Activated T-helper 1 cell treated with anti-CD3 and anti-CD28 coated beads, Interleukin-12 subunit alpha, Interleukin-12 subunit beta, Interleukin-2, Interleukin-4 antibody, amounts not matched to agents 30 ng/mL and 10 ng/mL and 1 ng/mL, durations not matched to agents 14 hours and 24 hours and 36 hours (primary cell): ENCODE data around the gene GCHFR. TPM values are rescaled to one million over a fixed set of nuclear protein-coding genes. Genes with fewer than 3 reads are reported as not detected.

Source experiments
- DNase-seq: peaks from one replicate; pipeline ENCODE4 v3.0.0; 2021; ENCODE audit warnings: low spot score
- H3K27ac Mint-ChIP-seq: one replicate; pipeline ENCODE4 v1.8.0; 2021; ENCODE audit warnings: mild to moderate bottlenecking, mixed read lengths
- H3K27me3 Mint-ChIP-seq: one replicate; pipeline ENCODE4 v1.8.0; 2022; ENCODE audit warnings: mild to moderate bottlenecking, moderate library complexity, mixed read lengths; ENCODE audit not compliant: insufficient read depth
- H3K36me3 Mint-ChIP-seq: one replicate; pipeline ENCODE4 v1.8.0; 2021; ENCODE audit warnings: low read depth, mixed read lengths
- H3K4me1 Mint-ChIP-seq: one replicate; pipeline ENCODE4 v1.8.0; 2021; ENCODE audit warnings: low read depth, mixed read lengths
- H3K4me3 Mint-ChIP-seq: one replicate; pipeline ENCODE4 v1.8.0; 2021; ENCODE audit warnings: mild to moderate bottlenecking, moderate library complexity, mixed read lengths
- H3K9me3 Mint-ChIP-seq: one replicate; pipeline ENCODE4 v1.8.0; 2021; ENCODE audit warnings: mixed read lengths
- intact Hi-C: fragments of 100-400 bp; cut with micrococcal nuclease; formaldehyde crosslinking; loops from one replicate; pipeline ENCODE4 v1.15.1; 2024
- total RNA-seq: library from RNA; stranded (reverse); gene quantifications from 2 replicates; pipeline ENCODE4 v1.2.3, GENCODE V29; 2022

GCHFR gene
- total RNA-seq, 1 donor from 2014 or later = 35.7 TPM

DNA sequence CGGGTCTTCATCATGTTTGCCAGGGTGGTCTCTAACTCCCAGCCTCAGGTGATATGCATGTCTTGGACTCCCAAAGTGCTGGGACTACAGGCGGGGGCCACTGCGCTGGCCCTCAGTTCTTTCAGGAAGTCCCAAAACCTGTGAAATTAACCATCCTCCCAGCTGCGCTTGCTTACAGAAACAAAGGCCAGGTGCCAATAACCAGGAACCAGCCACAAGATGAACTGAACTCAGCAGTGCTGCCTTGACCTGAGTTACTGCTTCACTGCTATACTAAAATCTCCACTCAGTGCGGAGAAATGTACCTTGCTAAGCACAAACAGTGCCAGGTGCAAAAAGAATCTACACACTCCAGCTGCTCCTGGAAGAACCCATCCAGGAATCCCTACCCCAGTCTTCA, 3.9 kb upstream of the GCHFR start:
- Mint-ChIP-seq H3K36me3 (no peaks in the 10 kb centered on the region), H3K4me3 (no peak overlapping the region), H3K4me1 (peaks cover 21% of the 10 kb centered on the region), H3K9me3 (no peaks in the 10 kb centered on the region), H3K27ac (no peak overlapping the region), H3K27me3 (peaks cover 2% of the 10 kb centered on the region)
- no peak for DNase-seq
- intact Hi-C loops = no loop called here

DNA sequence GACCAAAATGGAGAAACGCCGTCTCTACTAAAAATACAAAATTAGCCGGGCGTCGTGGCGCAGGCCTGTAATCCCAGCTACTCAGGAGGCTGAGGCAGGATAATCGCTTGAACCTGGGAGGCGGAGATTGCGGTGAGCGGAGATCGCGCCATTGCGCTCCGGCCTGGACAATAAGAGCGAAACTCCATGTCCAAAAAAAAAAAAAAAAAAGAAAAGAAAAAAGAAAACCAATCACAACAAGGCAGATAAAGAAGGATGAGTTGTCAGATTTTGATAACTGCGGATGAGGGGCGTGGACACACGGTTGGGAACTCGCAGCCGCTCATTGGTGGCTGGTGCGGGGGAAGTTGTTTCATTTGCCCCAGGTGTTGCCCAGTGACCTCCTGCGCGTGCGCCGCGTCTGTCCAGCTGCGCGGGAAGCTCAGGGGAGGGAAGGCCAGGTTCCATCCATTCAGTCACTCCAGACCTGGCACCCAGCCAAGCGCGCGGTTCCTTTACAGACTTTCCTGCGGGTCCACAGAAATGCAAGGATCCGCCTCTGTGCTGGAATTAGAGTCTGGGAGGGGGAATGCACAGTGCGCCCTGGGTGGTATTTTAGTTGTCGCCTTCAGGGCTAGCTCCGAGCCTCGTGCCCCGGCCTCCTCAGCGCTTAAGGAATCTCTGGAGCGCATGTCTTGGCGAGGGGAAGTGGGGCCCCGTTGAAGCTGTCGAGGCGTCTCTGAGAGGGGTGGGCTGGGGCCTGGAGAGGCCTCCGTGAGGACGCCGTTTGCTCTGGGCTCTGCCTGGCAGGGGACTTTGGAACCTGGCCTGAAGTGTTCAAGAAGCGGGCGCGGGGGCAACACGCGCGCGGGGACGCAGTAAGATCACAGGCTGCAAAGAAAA, 708 bp upstream of the GCHFR start:
- DNase-seq = no peak
- H3K27ac Mint-ChIP-seq = peak overlapping the region; percentile 87
- intact Hi-C loops = no loop called here
- H3K4me1 Mint-ChIP-seq = peaks cover 16% of the 10 kb centered on the region
- H3K9me3 Mint-ChIP-seq = no peaks in the 10 kb centered on the region
- peaks cover 2% of the 10 kb centered on the region for H3K27me3 Mint-ChIP-seq
- peak overlapping the region; percentile 81 for H3K4me3 Mint-ChIP-seq
- peaks cover 3% of the 10 kb centered on the region for H3K36me3 Mint-ChIP-seq

DNA sequence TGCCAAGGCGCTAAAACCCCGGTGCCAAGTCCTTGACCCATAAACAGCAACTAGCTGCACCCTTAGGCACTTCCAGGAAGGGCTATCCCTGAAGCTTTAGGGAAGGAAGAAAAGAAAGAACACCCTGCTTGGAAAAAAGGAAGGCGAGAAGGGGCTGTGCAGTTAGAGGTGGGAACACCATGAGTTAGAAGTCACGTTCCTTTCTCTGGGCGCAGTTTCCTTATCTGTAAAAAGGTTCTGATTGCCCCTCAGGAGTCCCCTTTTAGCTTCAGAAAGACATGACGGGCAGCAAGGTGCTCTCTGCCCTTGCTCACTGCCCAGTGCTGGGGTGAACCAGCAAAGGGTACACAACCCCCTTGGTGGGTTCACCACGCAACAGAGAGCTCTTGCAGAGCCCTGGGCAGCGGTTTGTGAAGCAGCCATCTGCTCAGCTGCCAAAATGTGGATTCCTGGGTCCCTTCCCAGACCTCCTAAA, 798 bp downstream of the GCHFR start:
- Mint-ChIP-seq H3K4me1 (peaks cover 26% of the 10 kb centered on the region), H3K27me3 (peaks cover 2% of the 10 kb centered on the region), H3K9me3 (no peaks in the 10 kb centered on the region), H3K27ac (peak overlapping the region; percentile 83), H3K4me3 (peak overlapping the region; percentile 81), H3K36me3 (peaks cover 3% of the 10 kb centered on the region)
- intact Hi-C loops = loop anchor here (1.0 to 2.0 kb wide), 6 partner anchors 9 to 130 kb away; partner anchors contain the start of genes DNAJC17, RAD51, RMDN3 and VPS18
- no peak for DNase-seq

- H3K36me3 Mint-ChIP-seq = peaks cover 9% of the 10 kb centered on the region
- peaks cover 34% of the 10 kb centered on the region for H3K4me1 Mint-ChIP-seq
- no peak overlapping the region for H3K27ac Mint-ChIP-seq
- intact Hi-C loops = no loop called here
- H3K27me3 Mint-ChIP-seq = no peaks in the 10 kb centered on the region
- H3K9me3 Mint-ChIP-seq = no peaks in the 10 kb centered on the region
- peak overlapping the region; percentile 7 for H3K4me3 Mint-ChIP-seq
- no peak for DNase-seq
Observed at GRCh38 chr15:40766194-40766815, 2.4 kb downstream of the GCHFR start.

DNA sequence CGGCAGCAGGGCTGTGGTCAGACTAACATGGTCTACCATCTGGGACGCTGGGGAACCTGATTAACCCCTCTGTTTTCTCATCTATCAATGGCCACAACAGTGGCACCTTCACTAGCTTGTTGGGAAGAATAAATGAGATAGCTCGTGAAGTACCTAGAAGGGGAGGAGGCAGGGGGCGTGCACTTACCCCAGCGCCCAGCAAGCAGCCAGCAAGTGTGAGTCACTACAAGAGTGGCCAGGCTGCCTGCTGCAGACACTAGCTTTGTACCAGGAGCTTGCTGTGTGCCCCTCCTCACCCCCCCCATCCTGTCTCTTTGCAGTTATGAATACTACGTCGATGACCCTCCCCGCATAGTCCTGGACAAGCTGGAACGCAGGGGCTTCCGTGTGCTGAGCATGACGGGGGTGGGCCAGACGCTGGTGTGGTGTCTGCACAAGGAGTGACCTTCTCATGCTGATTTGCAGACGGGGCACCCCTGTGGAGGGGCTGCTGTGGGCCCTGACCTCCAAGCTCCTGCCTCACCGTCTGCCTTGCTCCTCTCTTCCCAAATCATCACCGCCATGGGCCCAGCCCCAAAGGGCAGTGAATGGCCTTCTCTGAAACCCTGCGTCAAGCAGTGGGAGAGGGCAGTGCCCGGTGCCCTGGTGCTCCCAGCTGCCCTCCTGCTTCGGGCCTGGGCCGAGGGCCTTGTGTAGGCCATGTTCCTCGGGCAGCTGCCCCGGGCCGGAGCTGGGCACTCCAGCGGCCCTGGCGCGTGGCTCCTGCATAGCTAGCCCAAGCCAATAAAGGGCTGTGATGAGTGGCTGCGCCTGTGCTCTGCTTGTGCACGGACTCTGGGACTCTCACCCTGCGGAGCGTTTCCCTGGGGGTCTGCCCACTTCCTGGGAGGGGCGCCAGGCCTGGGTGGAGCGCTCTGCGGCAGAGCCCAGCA, 3.3 kb downstream of the GCHFR start:
- peaks cover 11% of the 10 kb centered on the region for H3K36me3 Mint-ChIP-seq
- peaks cover 34% of the 10 kb centered on the region for H3K4me1 Mint-ChIP-seq
- H3K9me3 Mint-ChIP-seq = no peaks in the 10 kb centered on the region
- no peak for DNase-seq
- intact Hi-C loops = no loop called here
- H3K4me3 Mint-ChIP-seq = no peak overlapping the region
- no peak overlapping the region for H3K27ac Mint-ChIP-seq
- no peaks in the 10 kb centered on the region for H3K27me3 Mint-ChIP-seq

- intact Hi-C loops = no loop called here
Observed at GRCh38 chr15:40767838-40768500, 4.1 kb downstream of the GCHFR start.

DNA sequence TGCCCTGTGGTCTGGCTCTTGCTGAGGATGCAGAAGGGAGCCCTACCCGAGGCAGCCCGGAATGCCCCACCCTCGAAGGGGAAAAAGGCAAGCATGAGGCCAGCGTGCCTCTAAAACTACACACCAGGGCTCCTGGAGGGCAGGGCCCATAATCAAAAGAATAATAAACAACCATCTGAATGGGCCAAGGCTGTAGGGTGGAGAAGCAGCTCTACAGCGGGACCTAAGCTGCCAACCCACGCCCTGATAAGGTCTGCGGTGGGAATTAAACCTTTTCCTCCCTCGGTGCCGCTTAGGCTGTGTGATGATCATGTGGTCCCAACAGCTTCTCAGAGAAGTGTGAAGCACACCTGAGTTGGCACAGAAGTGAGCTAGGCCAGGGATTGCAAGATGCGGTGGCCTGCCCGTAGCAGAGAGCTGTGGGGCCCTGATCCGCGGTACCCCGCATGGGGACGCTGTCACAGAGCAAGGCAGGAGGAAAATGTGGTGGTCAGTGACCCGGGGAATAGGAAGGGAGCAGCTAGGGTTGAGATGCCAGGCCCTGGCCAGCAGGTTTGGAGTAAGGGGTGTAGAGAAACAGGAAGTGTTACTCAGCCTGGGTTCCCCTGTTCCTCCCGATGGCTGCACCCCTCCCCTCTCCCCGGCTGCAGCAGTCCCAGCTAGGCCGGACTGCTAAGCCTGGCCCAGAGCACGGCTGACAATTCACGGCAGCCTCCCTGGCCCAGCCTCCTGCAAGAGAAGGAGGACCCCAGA, 4.8 kb downstream of the GCHFR start:
- Mint-ChIP-seq H3K27me3 (no peaks in the 10 kb centered on the region), H3K36me3 (peaks cover 15% of the 10 kb centered on the region), H3K4me1 (peaks cover 34% of the 10 kb centered on the region), H3K9me3 (no peaks in the 10 kb centered on the region), H3K27ac (peak overlapping the region; percentile 81), H3K4me3 (no peak overlapping the region)
- DNase-seq = no peak
- intact Hi-C loops = no loop called here

More at GRCh38 chr15:40767838-40768500, 4.1 kb downstream of the GCHFR start:
- no peak for DNase-seq
- no peaks in the 10 kb centered on the region for H3K27me3 Mint-ChIP-seq
- no peaks in the 10 kb centered on the region for H3K9me3 Mint-ChIP-seq
- no peak overlapping the region for H3K27ac Mint-ChIP-seq
- peaks cover 12% of the 10 kb centered on the region for H3K36me3 Mint-ChIP-seq
- H3K4me3 Mint-ChIP-seq = no peak overlapping the region
- peaks cover 34% of the 10 kb centered on the region for H3K4me1 Mint-ChIP-seq

GRCh38 chr15:40769274-40770146, 5.6 kb downstream of the GCHFR start, which contains the start of gene C15orf62:
Gene C15orf62 (plus strand): TSS chr15:40769980. CDS start chr15:40770496, 516 bp downstream.
- peaks cover 15% of the 10 kb centered on the region for H3K36me3 Mint-ChIP-seq
- peak within 1 kb of the TSS; percentile 81 for H3K27ac Mint-ChIP-seq
- H3K27me3 Mint-ChIP-seq = no peaks in the 10 kb centered on the region
- H3K9me3 Mint-ChIP-seq = no peaks in the 10 kb centered on the region
- H3K4me1 Mint-ChIP-seq = peaks cover 31% of the 10 kb centered on the region
- intact Hi-C loops = no loop called here
- peak within 1 kb of the TSS; percentile 35 for H3K4me3 Mint-ChIP-seq
- DNase-seq = no peak

DNA sequence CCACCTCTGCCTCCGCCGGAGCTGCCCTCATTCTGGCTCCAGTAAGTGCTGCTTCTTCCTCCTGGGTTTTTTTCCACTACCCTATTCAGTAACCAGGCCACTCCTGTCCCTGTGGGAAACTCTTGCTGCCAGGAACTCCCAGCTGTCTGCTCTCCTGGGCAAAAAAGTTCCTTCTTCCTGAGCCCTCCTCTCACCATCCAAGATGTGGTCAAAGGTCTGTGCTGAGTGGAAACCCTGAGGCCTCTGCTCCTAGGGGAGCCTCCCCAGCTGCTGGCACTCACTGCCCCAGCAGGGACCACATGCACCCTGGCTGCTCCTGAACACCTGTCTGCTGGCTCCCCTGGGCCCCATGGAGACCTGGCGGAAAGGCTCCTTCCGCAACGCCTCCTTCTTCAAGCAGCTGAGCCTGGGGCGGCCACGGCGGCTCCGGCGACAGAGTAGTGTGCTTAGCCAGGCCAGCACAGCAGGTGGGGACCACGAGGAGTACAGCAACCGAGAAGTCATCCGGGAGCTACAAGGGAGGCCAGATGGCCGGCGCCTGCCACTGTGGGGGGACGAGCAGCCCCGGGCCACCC, 6.4 kb downstream of the GCHFR start:
- H3K9me3 Mint-ChIP-seq = no peaks in the 10 kb centered on the region
- no peak for DNase-seq
- intact Hi-C loops = no loop called here
- peaks cover 13% of the 10 kb centered on the region for H3K36me3 Mint-ChIP-seq
- H3K4me1 Mint-ChIP-seq = peaks cover 24% of the 10 kb centered on the region
- no peak overlapping the region for H3K4me3 Mint-ChIP-seq
- H3K27ac Mint-ChIP-seq = peak overlapping the region; percentile 81
- H3K27me3 Mint-ChIP-seq = no peaks in the 10 kb centered on the region

DNA sequence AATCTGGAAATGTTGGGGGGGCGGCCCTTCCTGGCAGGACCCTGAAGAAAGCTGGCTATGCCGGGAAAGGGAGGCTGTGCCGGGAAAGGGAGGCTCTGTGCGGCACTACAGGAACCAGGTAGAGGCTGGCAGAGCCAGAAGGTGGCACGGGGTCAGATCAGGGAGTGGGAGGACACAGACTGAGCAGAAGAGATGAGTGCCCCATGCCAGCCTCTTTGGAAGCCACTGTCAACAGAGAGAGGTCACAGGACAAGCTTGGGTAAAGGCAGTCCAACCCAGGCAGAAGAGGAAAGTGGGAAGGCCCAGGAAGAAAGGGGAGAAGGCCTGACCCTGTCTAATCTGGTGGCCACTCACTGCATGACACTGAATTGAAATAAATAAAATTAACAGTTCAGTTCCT, 7.4 kb downstream of the GCHFR start:
- H3K4me3 Mint-ChIP-seq = no peak overlapping the region
- H3K4me1 Mint-ChIP-seq = peaks cover 18% of the 10 kb centered on the region
- no peak for DNase-seq
- H3K9me3 Mint-ChIP-seq = no peaks in the 10 kb centered on the region
- H3K36me3 Mint-ChIP-seq = peaks cover 12% of the 10 kb centered on the region
- intact Hi-C loops = no loop called here
- H3K27me3 Mint-ChIP-seq = no peaks in the 10 kb centered on the region
- no peak overlapping the region for H3K27ac Mint-ChIP-seq

GRCh38 chr15:40772014-40772413, 8.1 kb downstream of the GCHFR start:
- no peak overlapping the region for H3K4me3 Mint-ChIP-seq
- intact Hi-C loops = no loop called here

More at GRCh38 chr15:40772014-40772413, 8.1 kb downstream of the GCHFR start:
- no peaks in the 10 kb centered on the region for H3K27me3 Mint-ChIP-seq
- no peaks in the 10 kb centered on the region for H3K9me3 Mint-ChIP-seq
- H3K36me3 Mint-ChIP-seq = peaks cover 18% of the 10 kb centered on the region
- H3K27ac Mint-ChIP-seq = no peak overlapping the region
- DNase-seq = no peak
- H3K4me1 Mint-ChIP-seq = peaks cover 25% of the 10 kb centered on the region
